HepG2 (cell line): Measurements from ENCODE around the gene CHST14. TPM values are rescaled to one million over a fixed set of nuclear protein-coding genes. Genes with fewer than 3 reads are reported as not detected.

Experiments used
- ARID3A ChIP-seq: IDR thresholded peaks from 2 replicates; pipeline ENCODE4 v1.6.1; 2012; ENCODE audit warnings: low read depth, low read length, improper control_type of control experiment
- CENPBD1 ChIP-seq: sonication (generic); formaldehyde crosslinking; IDR thresholded peaks from 2 replicates; pipeline ENCODE4 v1.8.0; 2022; ENCODE audit warnings: missing genetic modification reagents, low read depth, mild to moderate bottlenecking, borderline replicate concordance
- CREB3 ChIP-seq: sonication (generic); formaldehyde crosslinking; IDR thresholded peaks from 2 replicates; pipeline ENCODE4 v1.5.0; 2020; ENCODE audit warnings: missing genetic modification reagents
- FOXK2 ChIP-seq: fragments of 450-650 bp; IDR thresholded peaks from 2 replicates; pipeline ENCODE4 v1.6.1; 2016
- HMGXB3 ChIP-seq: sonication (generic); formaldehyde crosslinking; IDR thresholded peaks from 2 replicates; pipeline ENCODE4 v1.4.0; 2020; ENCODE audit warnings: missing genetic modification reagents, borderline replicate concordance
- ISL2 ChIP-seq: sonication (generic); formaldehyde crosslinking; IDR thresholded peaks from 2 replicates; pipeline ENCODE4 v1.5.0; 2020; ENCODE audit warnings: missing genetic modification reagents
- PHF8 ChIP-seq: sonication (generic); formaldehyde crosslinking; IDR thresholded peaks from 2 replicates; pipeline ENCODE4 v1.5.0; 2020; ENCODE audit warnings: missing genetic modification reagents
- U2AF1 ChIP-seq: fragments of 200-400 bp; formaldehyde crosslinking; optimal IDR thresholded peaks from 2 replicates; pipeline ENCODE3; 2017; ENCODE audit warnings: mild to moderate bottlenecking, low read depth, low read length
- YEATS2 ChIP-seq: sonication (generic); formaldehyde crosslinking; IDR thresholded peaks from 2 replicates; pipeline ENCODE4 v1.4.0; 2020; ENCODE audit warnings: missing genetic modification reagents, borderline replicate concordance
- ZBTB38 ChIP-seq: sonication (generic); formaldehyde crosslinking; IDR thresholded peaks from 2 replicates; pipeline ENCODE4 v1.5.1; 2020; ENCODE audit warnings: mild to moderate bottlenecking, missing genetic modification reagents
- ZMAT3 ChIP-seq: sonication (generic); formaldehyde crosslinking; conservative IDR thresholded peaks from 2 replicates; pipeline ENCODE4 v1.7.0; 2021; ENCODE audit warnings: missing genetic modification reagents
- ZNF18 ChIP-seq: sonication (generic); formaldehyde crosslinking; IDR thresholded peaks from 2 replicates; pipeline ENCODE4 v1.8.0; 2022; ENCODE audit warnings: mild to moderate bottlenecking, missing genetic modification reagents; ENCODE audit not compliant: insufficient replicate concordance
- ZNF33B ChIP-seq: sonication (generic); formaldehyde crosslinking; IDR thresholded peaks from 2 replicates; pipeline ENCODE4 v1.5.1; 2020; ENCODE audit warnings: mild to moderate bottlenecking, missing genetic modification reagents
- ZNF562 ChIP-seq: sonication (generic); formaldehyde crosslinking; IDR thresholded peaks from 2 replicates; pipeline ENCODE4 v1.8.0; 2022; ENCODE audit warnings: missing genetic modification reagents, borderline replicate concordance
- ZNF878 ChIP-seq: sonication (generic); formaldehyde crosslinking; IDR thresholded peaks from 2 replicates; pipeline ENCODE4 v1.8.1; 2023; ENCODE audit warnings: mild to moderate bottlenecking, missing genetic modification reagents, moderate library complexity
- ZXDC ChIP-seq: sonication (generic); formaldehyde crosslinking; IDR thresholded peaks from 2 replicates; pipeline ENCODE4 v1.5.0; 2020; ENCODE audit warnings: mild to moderate bottlenecking, missing genetic modification reagents
- polyA plus RNA-seq, 8 experiments: library from polyadenylated mRNA; depleted of rRNA in 3 of 8; stranded (reverse) in 7 of 8; unstranded in 1 of 8; fragments of >200 nt; fragmentation: Illumina TruSeq in 4 of 8; extraction: Trizol in 4 of 8; gene quantifications; 2 replicates each; pipeline versions ENCODE4 v1.2.1 to v1.2.3, GENCODE V29; 2011 to 2016; ENCODE audit warnings: low read depth in 4 of 8, missing spikeins in 1 of 8, mixed read lengths in 1 of 8; ENCODE audit not compliant: insufficient read depth in 1 of 8
- total RNA-seq, 5 experiments: library from RNA; depleted of rRNA; stranded (reverse); fragments of >200 nt; fragmentation: Illumina TruSeq; extraction: Trizol; gene quantifications; 2 replicates each; pipeline ENCODE4 v1.2.3, GENCODE V29; 2016; ENCODE audit warnings: low read depth in 1 of 5

The CHST14 gene
- total and polyA plus RNA-seq, 2 of the 13 experiments (the other 11 are each of a cell fraction or from before 2014, with no cell fraction given) = 8.9 to 12.4 TPM

- no peak for TF ChIP-seq ZXDC (CRISPR knock-in tag)
- TF ChIP-seq CENPBD1 = no peak
- TF ChIP-seq ARID3A = no peak
- TF ChIP-seq HMGXB3 = no peak
- no peak for TF ChIP-seq CREB3 (CRISPR knock-in tag)
- no peak for TF ChIP-seq ZBTB38 (CRISPR knock-in tag)
- TF ChIP-seq PHF8 = peak; percentile 57
- TF ChIP-seq YEATS2 (CRISPR knock-in tag) = no peak
- no peak for TF ChIP-seq ZNF18 (CRISPR knock-in tag)
- TF ChIP-seq ZNF33B = no peak
- no peak for TF ChIP-seq ZNF878 (CRISPR knock-in tag)
- no peak for TF ChIP-seq ISL2 (CRISPR knock-in tag)
- TF ChIP-seq ZNF562 (CRISPR knock-in tag) = no peak
- TF ChIP-seq U2AF1 = no peak
- TF ChIP-seq ZMAT3 (CRISPR knock-in tag) = no peak
- no peak for TF ChIP-seq FOXK2
Observed at GRCh38 chr15:40441565-40442531, 28.9 kb upstream of the CHST14 start (continued).
